VCaP (cell line): ENCODE results near the gene CPNE5.

Experiments used
- H3K27ac ChIP-seq: fragments of 450-650 bp; 2 replicates; pipeline ENCODE4 v1.5.1; 2017
- CTCF ChIP-seq: fragments of 450-650 bp; conservative IDR thresholded peaks from 2 replicates; pipeline ENCODE4 v1.5.1; 2017; ENCODE audit warnings: mild to moderate bottlenecking, moderate library complexity

Gene CPNE5

DNA sequence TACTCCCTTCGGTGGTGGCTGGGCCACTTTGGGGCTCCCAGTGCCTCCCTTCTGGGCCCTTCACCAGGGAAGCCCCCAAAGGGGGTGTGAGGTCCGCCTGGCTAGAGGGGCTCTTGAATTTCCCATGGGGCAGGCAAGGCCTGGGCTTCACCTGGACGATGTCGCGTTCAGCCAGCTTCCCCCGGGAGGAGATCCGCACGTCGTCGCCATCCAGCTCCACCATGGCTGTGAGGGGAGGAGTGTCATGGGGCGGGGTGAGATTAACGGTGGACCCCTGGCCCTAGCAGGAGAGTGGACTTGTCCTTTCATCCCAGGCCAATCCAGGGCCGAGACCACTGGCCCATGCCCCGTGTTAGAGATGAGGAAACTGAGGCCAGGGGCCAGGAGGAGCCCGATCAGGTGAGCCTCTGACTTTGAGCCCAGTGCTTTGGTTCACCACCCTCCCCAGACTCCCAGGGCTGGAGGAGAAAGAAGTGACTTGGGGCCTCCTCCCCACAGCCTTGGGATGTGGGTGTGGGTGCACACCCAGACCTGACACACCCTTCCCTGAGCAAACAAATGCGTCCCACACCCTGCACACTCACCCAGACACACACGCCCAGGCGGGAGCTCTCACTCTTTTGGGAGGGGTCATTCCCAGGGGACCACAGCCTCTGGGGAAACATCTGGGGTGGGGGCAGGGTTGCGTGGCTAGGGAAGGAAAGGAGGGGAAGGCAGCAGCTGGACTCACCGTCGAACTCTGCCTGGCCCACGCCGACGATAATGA lies 95.5 kb downstream of the CPNE5 start:
- TF ChIP-seq CTCF, result no peak
- H3K27ac ChIP-seq, result no peak overlapping the region

GRCh38 chr6:36743032-36743431 lies 96.2 kb downstream of the CPNE5 start:
- TF ChIP-seq CTCF, result no peak
- no peak overlapping the region for H3K27ac ChIP-seq

GRCh38 chr6:36742146-36742545 lies 97.1 kb downstream of the CPNE5 start:
- no peak for TF ChIP-seq CTCF
- H3K27ac ChIP-seq, result no peak overlapping the region

GRCh38 chr6:36740818-36741179 lies 98.4 kb downstream of the CPNE5 start:
- TF ChIP-seq CTCF, result no peak

DNA sequence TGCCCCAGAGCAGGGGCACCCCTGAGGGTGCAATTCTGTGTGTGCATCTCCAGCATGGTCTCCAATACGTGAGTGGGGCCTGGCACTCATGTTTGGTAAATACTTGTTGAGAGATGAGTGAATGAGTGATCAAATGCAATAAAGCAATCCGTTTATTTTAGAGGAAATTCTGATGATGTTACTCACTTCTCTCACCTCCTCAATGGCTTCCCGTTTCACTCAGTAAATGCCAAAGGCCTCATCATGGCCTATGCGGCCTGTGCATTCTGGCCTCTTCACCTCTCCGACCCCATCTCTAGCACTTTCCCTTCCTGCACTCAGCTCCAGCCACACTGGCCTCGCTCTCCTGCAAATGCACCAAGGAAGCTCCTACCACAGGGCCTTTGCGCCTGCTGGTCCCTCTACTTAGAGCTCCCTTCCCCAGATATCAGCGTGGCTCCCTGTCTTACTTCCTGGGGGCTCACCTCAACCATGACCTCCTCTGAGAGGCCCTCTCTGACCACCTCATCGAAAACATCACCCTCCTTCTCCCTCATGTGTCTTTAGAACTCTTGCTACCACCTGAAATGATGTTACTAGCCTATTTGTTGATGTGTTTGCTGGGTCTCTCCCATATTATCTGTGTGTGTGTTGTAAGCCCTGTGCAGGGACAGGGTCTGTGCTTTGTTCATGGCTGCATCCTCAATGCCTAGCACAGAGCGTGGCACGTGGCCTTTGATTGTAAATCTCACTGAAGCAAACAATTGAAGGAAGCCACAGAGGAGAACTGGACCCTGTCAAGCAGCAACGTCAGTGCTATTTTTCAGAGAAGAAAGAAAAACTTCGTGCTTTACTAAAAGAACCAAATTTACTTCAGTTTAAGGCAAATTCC lies 99.1 kb downstream of the CPNE5 start:
- TF ChIP-seq CTCF, result no peak
- H3K27ac ChIP-seq, result no peak overlapping the region

More at GRCh38 chr6:36740818-36741179, 98.4 kb downstream of the CPNE5 start:
- no peak overlapping the region for H3K27ac ChIP-seq

GRCh38 chr6:36738108-36738507 lies 101.1 kb downstream of the CPNE5 start:
- H3K27ac ChIP-seq, result no peak overlapping the region
- TF ChIP-seq CTCF, result no peak

DNA sequence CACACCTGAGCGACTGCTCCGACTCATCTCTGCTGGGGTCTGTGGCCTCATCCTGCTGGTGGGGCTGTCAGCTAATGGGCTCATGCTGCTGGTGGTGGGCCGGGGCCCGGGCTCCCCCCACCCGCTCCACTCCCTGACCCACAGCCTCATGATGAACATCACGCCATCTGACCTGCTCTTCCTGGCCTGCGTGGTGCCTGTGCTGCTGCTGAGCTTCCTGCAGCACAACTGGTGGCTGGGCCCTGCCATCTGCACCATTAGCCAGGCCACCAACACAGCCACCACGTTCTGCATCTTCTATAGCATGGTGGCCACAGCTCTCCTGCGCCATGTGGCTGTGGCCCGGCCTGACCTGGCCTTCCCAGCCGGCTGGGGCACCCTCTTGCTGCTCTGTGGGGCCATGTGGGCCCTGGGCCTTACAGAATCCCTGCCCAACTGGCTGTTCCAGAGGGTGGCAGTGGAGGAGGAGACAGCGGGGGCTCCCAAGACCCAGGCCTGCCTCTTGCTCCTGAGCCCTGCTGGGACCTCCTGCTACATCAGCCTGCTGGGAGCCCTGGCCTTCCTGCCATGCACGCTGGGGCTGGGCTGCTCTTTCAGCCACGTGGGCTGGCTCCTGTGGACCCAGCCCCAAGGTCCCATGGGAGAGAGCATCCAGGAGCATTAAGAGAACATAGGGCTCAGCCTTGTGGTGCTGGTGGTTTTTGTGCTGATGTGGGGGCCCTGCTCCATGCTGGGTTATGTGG lies 102.0 kb downstream of the CPNE5 start:
- no peak for TF ChIP-seq CTCF

More for the DNA sequence above, 102.0 kb downstream of the CPNE5 start:
- H3K27ac ChIP-seq, result no peak overlapping the region
